GM10266 (cell line): ENCODE results near the gene RSF1.
A peak's percentile ranks its signal among the peaks of the same experiment; 100 is the strongest.

Experiments
- DNase-seq: peaks from one replicate; pipeline ENCODE4 v3.0.0; 2012; ENCODE audit errors: extremely low spot score
- TF ChIP-seq, protein P1 (sequence below): IDR thresholded peaks from 2 replicates; pipeline ENCODE4 v1.5.1; 2012; ENCODE audit warnings: mild to moderate bottlenecking, low read depth; ENCODE audit not compliant: control insufficient read depth, insufficient read depth; ENCODE audit errors: missing control alignments

RSF1 gene

GRCh38 chr11:77630157-77630710, 190.3 kb downstream of the RSF1 start:
- TF ChIP-seq, protein P1, sequence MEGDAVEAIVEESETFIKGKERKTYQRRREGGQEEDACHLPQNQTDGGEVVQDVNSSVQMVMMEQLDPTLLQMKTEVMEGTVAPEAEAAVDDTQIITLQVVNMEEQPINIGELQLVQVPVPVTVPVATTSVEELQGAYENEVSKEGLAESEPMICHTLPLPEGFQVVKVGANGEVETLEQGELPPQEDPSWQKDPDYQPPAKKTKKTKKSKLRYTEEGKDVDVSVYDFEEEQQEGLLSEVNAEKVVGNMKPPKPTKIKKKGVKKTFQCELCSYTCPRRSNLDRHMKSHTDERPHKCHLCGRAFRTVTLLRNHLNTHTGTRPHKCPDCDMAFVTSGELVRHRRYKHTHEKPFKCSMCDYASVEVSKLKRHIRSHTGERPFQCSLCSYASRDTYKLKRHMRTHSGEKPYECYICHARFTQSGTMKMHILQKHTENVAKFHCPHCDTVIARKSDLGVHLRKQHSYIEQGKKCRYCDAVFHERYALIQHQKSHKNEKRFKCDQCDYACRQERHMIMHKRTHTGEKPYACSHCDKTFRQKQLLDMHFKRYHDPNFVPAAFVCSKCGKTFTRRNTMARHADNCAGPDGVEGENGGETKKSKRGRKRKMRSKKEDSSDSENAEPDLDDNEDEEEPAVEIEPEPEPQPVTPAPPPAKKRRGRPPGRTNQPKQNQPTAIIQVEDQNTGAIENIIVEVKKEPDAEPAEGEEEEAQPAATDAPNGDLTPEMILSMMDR, result no peak
- no peak for DNase-seq

GRCh38 chr11:77619576-77620198, 200.8 kb downstream of the RSF1 start:
- no peak for DNase-seq
- TF ChIP-seq, protein P1, result peak; percentile 61

- TF ChIP-seq, protein P1, result no peak
- no peak for DNase-seq
Observed at GRCh38 chr11:77617892-77618291, 202.6 kb downstream of the RSF1 start.

DNA sequence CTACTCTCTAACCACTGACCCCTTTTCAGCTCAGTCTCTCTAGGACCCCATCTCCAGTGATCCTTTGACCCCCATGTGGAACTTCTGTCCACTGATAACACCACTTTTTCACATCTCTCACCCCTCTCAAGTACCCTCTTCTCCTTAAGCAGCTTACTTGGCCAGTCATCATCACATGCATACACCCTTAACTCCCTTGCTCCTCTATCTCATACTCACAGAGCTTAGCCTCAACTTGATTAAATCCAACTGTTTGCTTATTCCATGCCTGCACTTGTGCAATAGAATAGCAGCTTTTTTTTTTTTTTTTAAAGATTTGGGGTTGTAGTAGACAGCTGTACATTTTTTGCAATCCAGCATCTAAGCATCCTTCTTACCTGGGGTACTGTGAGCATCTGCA, 208.6 kb downstream of the RSF1 start:
- DNase-seq, result no peak
- TF ChIP-seq, protein P1, result no peak
